GM19324 (cell line): ENCODE results near the gene ABCA13.
"Not testable (repeated sequence)": the region's sequence is repeated elsewhere in the genome, so short reads cannot be mapped to it uniquely, and the experiment has no call there.

Source experiments
- ATAC-seq: cut with Tn5 transposase; IDR thresholded peaks from one replicate; pipeline ENCODE4 v1.9.1; 2021; ENCODE audit warnings: mild to moderate bottlenecking, moderate library complexity; ENCODE audit not compliant: unreplicated experiment, low FRiP score

The ABCA13 gene

GRCh38 chr7:48175019-48175418, 3.8 kb downstream of the ABCA13 start:
- no peak for ATAC-seq

- no peak for ATAC-seq
These were observed 5.2 kb downstream of the ABCA13 start for GRCh38 chr7:48176356-48176893.

- no peak for ATAC-seq
These were observed 6.0 kb downstream of the ABCA13 start for GRCh38 chr7:48177271-48177670.

GRCh38 chr7:48179496-48180030, 8.3 kb downstream of the ABCA13 start:
- no peak for ATAC-seq

- no peak for ATAC-seq
These were observed 9.7 kb downstream of the ABCA13 start for GRCh38 chr7:48180981-48181380.

- no peak for ATAC-seq
These were observed 11.6 kb downstream of the ABCA13 start for GRCh38 chr7:48182718-48183369.

- no peak for ATAC-seq
These were observed 12.1 kb downstream of the ABCA13 start for GRCh38 chr7:48183370-48183743.

GRCh38 chr7:48183965-48184364, 12.7 kb downstream of the ABCA13 start:
- no peak for ATAC-seq

- ATAC-seq: no peak
These were observed 17.7 kb downstream of the ABCA13 start for GRCh38 chr7:48188776-48189520.

- ATAC-seq: no peak
These were observed 21.7 kb downstream of the ABCA13 start for GRCh38 chr7:48192996-48193395.

- ATAC-seq: no peak
These were observed 22.2 kb downstream of the ABCA13 start for GRCh38 chr7:48193421-48193820.

GRCh38 chr7:48200946-48201589, 29.8 kb downstream of the ABCA13 start:
- not testable (repeated sequence) for ATAC-seq

GRCh38 chr7:48202916-48203315, 31.7 kb downstream of the ABCA13 start:
- ATAC-seq: not testable (repeated sequence)

- no peak for ATAC-seq
These were observed 36.0 kb downstream of the ABCA13 start for GRCh38 chr7:48207155-48207675.

- no peak for ATAC-seq
These were observed 37.8 kb downstream of the ABCA13 start for GRCh38 chr7:48209004-48209600.

GRCh38 chr7:48213226-48213625, 42.0 kb downstream of the ABCA13 start:
- ATAC-seq: no peak

GRCh38 chr7:48217266-48217665, 46.0 kb downstream of the ABCA13 start:
- no peak for ATAC-seq

- ATAC-seq: no peak
These were observed 46.5 kb downstream of the ABCA13 start for GRCh38 chr7:48217753-48218152.

- ATAC-seq: no peak
These were observed 52.8 kb downstream of the ABCA13 start for GRCh38 chr7:48224042-48224441.

GRCh38 chr7:48225101-48225500, 53.8 kb downstream of the ABCA13 start:
- no peak for ATAC-seq

- ATAC-seq: no peak
These were observed 66.1 kb downstream of the ABCA13 start for GRCh38 chr7:48237354-48237753.
